ENCODE measurements around the gene RGL1. TPM values are rescaled to one million over a fixed set of nuclear protein-coding genes. Genes with fewer than 3 reads are reported as not detected.

RGL1 gene
- total and polyA plus RNA-seq, 2 donors (not counting 3 experiments of a cell fraction or from before 2014, with no cell fraction given), result 19.8 to 35.3 TPM

- Histone ChIP-seq H3K27ac (ENCODE audit: insufficient read depth, low read depth, low read length) (no peak overlapping the region), H2AFZ (ENCODE audit: low read depth, low read length) (no peak overlapping the region), H4K20me1 (replicated peaks; ENCODE audit: control insufficient read depth, extremely low read depth, insufficient read depth, low read length) (peaks cover 3% of the 10 kb centered on the region), H3K9me3 (replicated peaks; ENCODE audit: control insufficient read depth, insufficient read depth, low read length) (no peaks in the 10 kb centered on the region), H3K9ac (replicated peaks; ENCODE audit: extremely low read depth, insufficient read depth, low read length) (no peak overlapping the region), H3K9me1 (replicated peaks; ENCODE audit: control insufficient read depth, extremely low read depth, insufficient read depth, low read length) (no peaks in the 10 kb centered on the region), H3K27me3 (ENCODE audit: control insufficient read depth in 2 of 2, insufficient read depth in 2 of 2, low read length in 2 of 2) (no peaks in the 10 kb centered on the region), H3K4me2 (ENCODE audit: insufficient read depth, low read length) (no peak overlapping the region), H3K4me3 (replicated peaks in 1 of 3; ENCODE audit: insufficient read depth in 1 of 3, low read depth in 1 of 3, low read length in 3 of 3) (no peak overlapping the region), H3K36me3 (ENCODE audit: control insufficient read depth in 2 of 2, extremely low read depth in 1 of 2, insufficient read depth in 2 of 2, low read length in 2 of 2) (no peaks in the 10 kb centered on the region), H3K4me1 (ENCODE audit: control insufficient read depth, extremely low read depth, insufficient read depth, low read length) (peaks cover 2% of the 10 kb centered on the region), H3K79me2 (ENCODE audit: control insufficient read depth, insufficient read depth, low read length) (peaks cover 6% of the 10 kb centered on the region)
- dilution Hi-C loops (cut with MboI; ENCODE audit: extremely low pct_ligation_motif_present, low sequenced_read_pairs), result no loop called here
- no peak for DNase-seq (ENCODE audit: low read depth, low spot score)
- TF ChIP-seq, protein P1, sequence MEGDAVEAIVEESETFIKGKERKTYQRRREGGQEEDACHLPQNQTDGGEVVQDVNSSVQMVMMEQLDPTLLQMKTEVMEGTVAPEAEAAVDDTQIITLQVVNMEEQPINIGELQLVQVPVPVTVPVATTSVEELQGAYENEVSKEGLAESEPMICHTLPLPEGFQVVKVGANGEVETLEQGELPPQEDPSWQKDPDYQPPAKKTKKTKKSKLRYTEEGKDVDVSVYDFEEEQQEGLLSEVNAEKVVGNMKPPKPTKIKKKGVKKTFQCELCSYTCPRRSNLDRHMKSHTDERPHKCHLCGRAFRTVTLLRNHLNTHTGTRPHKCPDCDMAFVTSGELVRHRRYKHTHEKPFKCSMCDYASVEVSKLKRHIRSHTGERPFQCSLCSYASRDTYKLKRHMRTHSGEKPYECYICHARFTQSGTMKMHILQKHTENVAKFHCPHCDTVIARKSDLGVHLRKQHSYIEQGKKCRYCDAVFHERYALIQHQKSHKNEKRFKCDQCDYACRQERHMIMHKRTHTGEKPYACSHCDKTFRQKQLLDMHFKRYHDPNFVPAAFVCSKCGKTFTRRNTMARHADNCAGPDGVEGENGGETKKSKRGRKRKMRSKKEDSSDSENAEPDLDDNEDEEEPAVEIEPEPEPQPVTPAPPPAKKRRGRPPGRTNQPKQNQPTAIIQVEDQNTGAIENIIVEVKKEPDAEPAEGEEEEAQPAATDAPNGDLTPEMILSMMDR (IDR thresholded peaks at IDR 0.05; ENCODE audit: extremely low read depth in 1 of 2, insufficient read depth in 1 of 2, low read depth in 1 of 2, low read length in 2 of 2), result no peak
- TF ChIP-seq, protein P2, sequence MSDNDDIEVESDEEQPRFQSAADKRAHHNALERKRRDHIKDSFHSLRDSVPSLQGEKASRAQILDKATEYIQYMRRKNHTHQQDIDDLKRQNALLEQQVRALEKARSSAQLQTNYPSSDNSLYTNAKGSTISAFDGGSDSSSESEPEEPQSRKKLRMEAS (IDR thresholded peaks at IDR 0.05; ENCODE audit: insufficient read depth, insufficient read length), result no peak
- TF ChIP-seq JUN (IDR thresholded peaks at IDR 0.05; ENCODE audit: borderline replicate concordance, insufficient read depth, insufficient read length, low read depth) (no peak), EZH2 (IDR thresholded peaks at IDR 0.05; ENCODE audit: borderline replicate concordance, low read depth, low read length, severe bottlenecking) (no peak), FOS (IDR thresholded peaks at IDR 0.05; ENCODE audit: borderline replicate concordance, insufficient read depth, low read length) (no peak), POLR2A (IDR thresholded peaks at IDR 0.05; ENCODE audit: low read depth, low read length) (no peak), POLR2AphosphoS5 (IDR thresholded peaks at IDR 0.05; ENCODE audit: insufficient read depth, low read depth, low read length) (no peak), MYC (IDR thresholded peaks at IDR 0.05; ENCODE audit: low read depth, low read length) (no peak), GATA2 (IDR thresholded peaks at IDR 0.05; ENCODE audit: insufficient read depth, insufficient read length, low read depth, low read length) (no peak)
- POLR2A ChIA-PET, result no interaction called here
- no TSS peak for BruUV-seq (replicated peaks)
- no peak for FAIRE-seq
- CTCF ChIA-PET, result interaction anchor here (2.3 kb wide), 1 partner anchor 11 kb away, joined by 8 read pairs; no protein-coding TSS in a partner anchor
- intact Hi-C loops (cut with micrococcal nuclease), result no loop called here
Measured at GRCh38 chr1:183832459-183832858, 27.5 kb downstream of the RGL1 start.

Data from endothelial cell of umbilical vein (primary cell).